Liver (tissue), 9 donors: Measurements from ENCODE around the gene ZNF616. TPM values are rescaled to one million over a fixed set of nuclear protein-coding genes. Genes with fewer than 3 reads are reported as not detected.

ENCODE experiments used
- DNase-seq: peaks from one replicate; pipeline ENCODE4 v3.0.0-alpha.2; 2017; ENCODE audit warnings: low spot score
- H3K27ac ChIP-seq, 2 donors: one replicate each; pipeline ENCODE4 v1.7.0; 2013; ENCODE audit warnings: inconsistent platforms in 2 of 2, low read length in 2 of 2, control low read depth in 1 of 2, low read depth in 1 of 2, mild to moderate bottlenecking in 1 of 2
- H3K27me3 ChIP-seq, 4 donors: one replicate each; pipeline versions ENCODE4 v1.6.1 to v1.7.0; 2013; ENCODE audit warnings: low read length in 3 of 4, inconsistent platforms in 1 of 4, mild to moderate bottlenecking in 1 of 4, moderate library complexity in 1 of 4; ENCODE audit not compliant: control insufficient read depth in 4 of 4, insufficient read depth in 4 of 4
- H3K36me3 ChIP-seq, 4 donors: one replicate each; pipeline versions ENCODE4 v1.6.1 to v1.7.0; 2013; ENCODE audit warnings: low read length in 3 of 4, mild to moderate bottlenecking in 3 of 4, low read depth in 1 of 4, moderate library complexity in 1 of 4; ENCODE audit not compliant: control insufficient read depth in 4 of 4, insufficient read depth in 3 of 4
- H3K4me1 ChIP-seq, 4 donors: one replicate each; pipeline versions ENCODE4 v1.6.1 to v1.7.0; 2013; ENCODE audit warnings: low read length in 3 of 4, mild to moderate bottlenecking in 3 of 4, moderate library complexity in 1 of 4; ENCODE audit not compliant: control insufficient read depth in 4 of 4, insufficient read depth in 4 of 4
- H3K4me3 ChIP-seq, 3 donors: one replicate each; pipeline versions ENCODE4 v1.6.1 to v1.7.0; 2013; ENCODE audit warnings: low read length in 3 of 3, control low read depth in 1 of 3, low read depth in 1 of 3, mild to moderate bottlenecking in 1 of 3
- H3K9ac ChIP-seq, 2 donors: one replicate each; pipeline ENCODE4 v1.7.0; 2013; ENCODE audit warnings: low read length in 2 of 2, mild to moderate bottlenecking in 2 of 2, moderate library complexity in 2 of 2, control low read depth in 1 of 2, low read depth in 1 of 2
- H3K9me3 ChIP-seq, 4 donors: one replicate each; pipeline versions ENCODE4 v1.6.1 to v1.7.0; 2013; ENCODE audit warnings: low read length in 3 of 4; ENCODE audit not compliant: control insufficient read depth in 4 of 4
- ATF3 ChIP-seq: IDR thresholded peaks from 2 replicates; pipeline ENCODE4 v1.6.1; 2016; ENCODE audit warnings: antibody characterized with exemption
- CTCF ChIP-seq: fragments of 150-350 bp; IDR thresholded peaks from 2 replicates; pipeline ENCODE4 v1.5.1; 2017; ENCODE audit warnings: improper control_type of control experiment, low read depth, low read length; ENCODE audit not compliant: missing input control
- EGR1 ChIP-seq, 2 donors: IDR thresholded peaks; 2 replicates each; pipeline ENCODE4 v1.6.1; 2016 to 2018; ENCODE audit warnings: antibody characterized with exemption in 2 of 2, low read depth in 2 of 2
- FOXA1 ChIP-seq: IDR thresholded peaks from 2 replicates; pipeline ENCODE4 v1.6.1; 2016; ENCODE audit warnings: antibody characterized with exemption
- FOXA2 ChIP-seq: IDR thresholded peaks from 2 replicates; pipeline ENCODE4 v1.6.1; 2016; ENCODE audit warnings: antibody characterized with exemption
- GABPA ChIP-seq, 2 donors: IDR thresholded peaks in 1 of 2; conservative IDR thresholded peaks in 1 of 2; 2 replicates each; pipeline ENCODE4 v1.6.1; 2016; ENCODE audit warnings: antibody characterized with exemption in 2 of 2, mild to moderate bottlenecking in 1 of 2, moderate library complexity in 1 of 2
- HNF4A ChIP-seq, 2 donors: conservative IDR thresholded peaks; 2 replicates each; pipeline ENCODE4 v1.6.1; 2016; ENCODE audit warnings: antibody characterized with exemption in 2 of 2, mild to moderate bottlenecking in 2 of 2
- HNF4G ChIP-seq: IDR thresholded peaks from 2 replicates; pipeline ENCODE4 v1.6.1; 2016; ENCODE audit warnings: antibody characterized with exemption
- MAX ChIP-seq: IDR thresholded peaks from 2 replicates; pipeline ENCODE4 v1.6.1; 2016; ENCODE audit warnings: antibody characterized with exemption
- NR2F2 ChIP-seq: IDR thresholded peaks from 2 replicates; pipeline ENCODE4 v1.6.1; 2016; ENCODE audit warnings: antibody characterized with exemption
- RAD21 ChIP-seq, 2 donors: IDR thresholded peaks; 2 replicates each; pipeline ENCODE4 v1.6.1; 2016; ENCODE audit warnings: antibody characterized with exemption in 2 of 2, mild to moderate bottlenecking in 2 of 2
- REST ChIP-seq: IDR thresholded peaks from 2 replicates; pipeline ENCODE4 v1.6.1; 2016; ENCODE audit warnings: antibody characterized with exemption, mild to moderate bottlenecking
- RXRA ChIP-seq, 2 donors: IDR thresholded peaks; 2 replicates each; pipeline ENCODE4 v1.6.1; 2017 to 2018; ENCODE audit warnings: antibody characterized with exemption in 2 of 2, mild to moderate bottlenecking in 1 of 2
- SP1 ChIP-seq: IDR thresholded peaks from 2 replicates; pipeline ENCODE4 v1.6.1; 2018; ENCODE audit warnings: antibody characterized with exemption, mild to moderate bottlenecking
- TAF1 ChIP-seq: conservative IDR thresholded peaks from 2 replicates; pipeline ENCODE4 v1.6.1; 2016; ENCODE audit warnings: antibody characterized with exemption, mild to moderate bottlenecking
- YY1 ChIP-seq: IDR thresholded peaks from 2 replicates; pipeline ENCODE4 v1.6.1; 2016; ENCODE audit warnings: antibody characterized with exemption, mild to moderate bottlenecking
- ZBTB33 ChIP-seq: IDR thresholded peaks from 2 replicates; pipeline ENCODE4 v1.6.1; 2016; ENCODE audit warnings: antibody characterized with exemption
- WGBS: extraction: QIAGEN DNeasy Blood & Tissue Kit; methylation state at CpG from one replicate; pipeline ENCODE4 v1.1.7; 2013; 5-methylcytosine and 5-hydroxymethylcytosine counted together
- polyA plus RNA-seq, 2 donors: library from polyadenylated mRNA; stranded (reverse) in 1 of 2; unstranded in 1 of 2; fragments of 200-250 nt in 1 of 2; fragments of >200 nt in 1 of 2; fragmentation: Nextera tagmentation in 1 of 2; extraction: Ambion mirVana in 1 of 2; gene quantifications; one replicate each; pipeline versions ENCODE4 v1.2.1 to v1.2.3, GENCODE V29; 2013 to 2015
- total RNA-seq, 2 donors: library from RNA; depleted of rRNA; stranded (reverse); fragments of >200 nt; gene quantifications; one replicate each; pipeline ENCODE4 v1.2.3, GENCODE V29; 2014
- donor health status: healthy.
- donor health status: healthy.
- donor health status: healthy.
- donor health status: healthy.
- donor health status: healthy.

The ZNF616 gene
- total and polyA plus RNA-seq, 4 donors: 1.5 to 4.1 (median 3.5) TPM

GRCh38 chr19:52176574-52176973 is 36.8 kb upstream of the ZNF616 start:
- WGBS: 56% methylated on average over 10 of the region's 10 CpGs
- DNase-seq: no peak

More at GRCh38 chr19:52176574-52176973, 36.8 kb upstream of the ZNF616 start:
- Histone ChIP-seq H3K4me3 (no peak overlapping the region), H3K9ac (no peak overlapping the region), H3K27ac (no peak overlapping the region), H3K4me1 (peaks cover 0 to 5% (median 1%) of the 10 kb centered on the region in 4 donors), H3K27me3 (no peaks in the 10 kb centered on the region), H3K9me3 (peaks cover 0 to 6% (median 0%) of the 10 kb centered on the region in 4 donors), H3K36me3 (no peaks in the 10 kb centered on the region)
- TF ChIP-seq ATF3: no peak
- TF ChIP-seq RXRA (IDR thresholded peaks at IDR 0.05): no peak
- no peak for TF ChIP-seq REST
- TF ChIP-seq HNF4G: no peak
- no peak for TF ChIP-seq GABPA (IDR thresholded peaks at IDR 0.05 in 1 of 2, conservative IDR thresholded peaks at IDR 0.05 in 1 of 2)
- no peak for TF ChIP-seq NR2F2
- TF ChIP-seq MAX: no peak
- TF ChIP-seq SP1: no peak
- no peak for TF ChIP-seq CTCF
- TF ChIP-seq RAD21 (IDR thresholded peaks at IDR 0.05): no peak
- TF ChIP-seq ZBTB33: no peak
- TF ChIP-seq FOXA2: no peak
- no peak for TF ChIP-seq TAF1
- no peak for TF ChIP-seq YY1
- TF ChIP-seq FOXA1: no peak
- no peak for TF ChIP-seq EGR1 (IDR thresholded peaks at IDR 0.05; ENCODE audit: low read depth in 2 of 2)
- TF ChIP-seq HNF4A (conservative IDR thresholded peaks at IDR 0.05): no peak
